KG1 (cell line): Measurements from ENCODE around the gene PFDN4.

Experiments
- DNase-seq: peaks from one replicate; lab custom pipeline; 2025; lab: John Stamatoyannopoulos, UW

The PFDN4 gene, protein sequence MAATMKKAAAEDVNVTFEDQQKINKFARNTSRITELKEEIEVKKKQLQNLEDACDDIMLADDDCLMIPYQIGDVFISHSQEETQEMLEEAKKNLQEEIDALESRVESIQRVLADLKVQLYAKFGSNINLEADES

DNA sequence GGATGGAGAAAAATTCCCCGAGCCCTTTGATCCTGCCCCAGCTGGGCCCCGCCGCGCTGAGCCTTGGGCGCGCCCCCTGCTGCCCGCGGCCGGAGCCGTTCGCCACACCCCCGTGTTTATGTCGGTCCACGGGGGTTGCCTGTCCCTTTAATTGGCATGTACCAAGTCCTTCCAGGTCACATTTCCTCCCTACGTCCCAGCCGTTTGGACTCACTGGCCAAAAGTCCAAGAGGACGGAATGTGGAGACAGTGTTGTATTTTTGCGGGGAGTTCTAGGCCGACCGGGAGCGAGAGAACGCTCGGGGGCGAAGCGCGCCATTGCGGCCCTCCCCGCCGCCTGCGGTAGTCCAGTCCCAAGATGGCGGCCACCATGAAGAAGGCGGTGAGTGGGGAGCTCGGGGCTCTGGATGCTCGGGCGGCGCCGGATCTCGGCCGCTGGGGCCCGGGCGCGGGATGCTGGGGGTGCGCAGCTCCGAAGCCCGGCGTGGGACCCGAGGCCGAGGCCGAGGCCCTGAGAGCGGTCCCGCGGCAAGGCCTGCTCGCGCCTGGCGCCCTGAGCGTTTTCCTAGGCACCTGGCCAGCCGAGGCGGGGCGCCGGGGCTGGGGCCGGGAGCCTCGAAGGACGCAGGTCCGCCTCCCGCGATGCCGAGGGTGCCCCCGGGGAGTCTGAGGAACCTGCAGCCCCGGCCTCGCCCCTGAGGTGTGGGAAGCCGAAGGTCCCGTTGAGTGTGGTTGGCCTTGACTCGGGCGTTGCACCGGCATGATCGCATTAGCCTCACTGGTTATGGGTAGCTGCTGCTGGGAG lies at the start of gene PFDN4:
TSS of gene PFDN4 (plus strand) at position 345 of the 805 bp plus-strand sequence. CDS start at position 359, 14 bp downstream.
- peak; percentile 59 for DNase-seq

DNA sequence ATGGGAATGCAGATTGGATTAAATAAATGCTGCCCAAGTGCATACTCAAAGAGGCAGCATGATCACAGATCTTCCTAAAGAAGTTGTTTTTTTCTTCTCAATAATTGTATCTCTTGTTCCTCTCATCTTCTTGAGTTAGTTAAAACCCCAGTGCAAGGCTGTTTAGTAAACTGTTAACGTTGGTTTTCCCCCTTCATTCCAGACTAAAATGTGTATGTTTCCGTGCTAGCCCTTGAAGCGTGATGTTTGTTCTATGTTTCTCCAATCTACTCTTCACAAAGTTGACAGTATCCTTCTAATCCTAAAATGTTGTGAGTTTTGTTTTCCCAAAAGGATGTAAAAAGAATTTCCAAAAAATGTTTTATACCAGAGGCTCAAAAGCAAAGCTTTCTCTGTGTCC lies 49.7 kb upstream of the PFDN4 start:
- no peak for DNase-seq

DNA sequence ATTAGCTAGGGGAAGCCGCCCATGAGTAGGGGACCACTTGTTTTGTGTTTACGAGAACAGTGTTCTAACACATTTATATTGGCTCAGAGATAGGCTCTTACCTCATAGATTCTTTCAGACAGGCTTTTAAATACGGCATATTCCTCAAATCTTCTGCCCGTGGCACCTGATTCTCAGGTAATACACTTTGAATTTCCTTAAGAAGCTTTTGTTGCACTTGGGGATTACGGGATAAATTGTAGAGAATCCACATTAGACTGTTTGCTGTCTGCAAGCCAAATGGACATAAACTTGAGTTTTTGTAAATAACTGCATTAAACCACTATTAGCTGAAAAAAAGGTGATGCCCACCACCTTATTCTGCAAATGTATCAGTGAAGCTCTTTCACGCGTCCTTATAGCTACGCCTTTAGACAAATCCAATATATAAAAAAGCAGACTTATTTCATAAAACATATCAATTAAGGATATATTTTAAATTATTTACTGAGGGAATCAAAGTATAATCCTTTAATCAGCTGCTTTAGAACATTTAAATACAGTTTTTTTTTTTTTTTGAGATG lies 49.0 kb upstream of the PFDN4 start:
- DNase-seq = no peak

DNA sequence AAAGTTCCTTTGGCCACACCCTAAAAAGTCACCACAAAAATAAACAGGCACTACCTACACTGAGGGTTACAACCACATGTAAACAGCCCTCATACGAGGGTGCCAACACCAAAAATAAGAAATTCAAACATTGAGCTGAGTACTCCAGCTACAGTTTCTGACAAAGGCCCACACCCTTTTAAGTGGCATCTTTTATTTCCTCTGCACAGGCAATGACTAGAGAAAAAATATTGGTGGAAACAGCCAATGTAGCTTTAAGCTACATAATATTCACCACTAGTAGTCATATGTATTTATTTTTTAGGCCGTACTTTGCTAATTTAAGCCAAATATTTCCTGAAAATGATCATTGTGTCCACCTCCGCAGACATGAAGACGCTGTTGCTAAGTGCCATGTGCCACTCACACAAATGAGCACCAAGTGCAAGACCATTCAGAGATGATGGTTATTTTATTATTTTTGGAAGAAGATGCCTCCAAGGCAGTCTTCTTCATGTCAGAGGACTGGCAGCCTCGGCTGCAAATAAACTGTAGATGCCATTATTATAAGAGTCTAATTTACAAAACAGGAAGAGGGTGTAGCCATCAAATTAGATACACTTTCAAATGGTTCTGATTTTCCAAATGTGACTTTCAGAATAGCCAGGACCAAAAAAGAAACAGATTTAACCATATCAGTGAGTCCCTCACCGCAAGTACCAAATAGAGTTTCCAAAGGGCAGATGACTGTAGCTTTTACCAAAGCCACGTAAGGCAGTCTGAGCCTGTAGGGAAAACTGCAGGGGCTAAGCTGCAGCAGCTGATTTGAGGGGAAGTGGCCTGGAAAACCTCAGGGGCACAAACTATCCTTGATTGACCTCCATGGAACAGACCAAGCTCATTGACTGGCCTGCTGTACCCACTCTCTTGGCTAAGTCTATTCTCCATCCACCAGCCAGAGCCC lies 47.6 kb upstream of the PFDN4 start:
- no peak for DNase-seq

DNA sequence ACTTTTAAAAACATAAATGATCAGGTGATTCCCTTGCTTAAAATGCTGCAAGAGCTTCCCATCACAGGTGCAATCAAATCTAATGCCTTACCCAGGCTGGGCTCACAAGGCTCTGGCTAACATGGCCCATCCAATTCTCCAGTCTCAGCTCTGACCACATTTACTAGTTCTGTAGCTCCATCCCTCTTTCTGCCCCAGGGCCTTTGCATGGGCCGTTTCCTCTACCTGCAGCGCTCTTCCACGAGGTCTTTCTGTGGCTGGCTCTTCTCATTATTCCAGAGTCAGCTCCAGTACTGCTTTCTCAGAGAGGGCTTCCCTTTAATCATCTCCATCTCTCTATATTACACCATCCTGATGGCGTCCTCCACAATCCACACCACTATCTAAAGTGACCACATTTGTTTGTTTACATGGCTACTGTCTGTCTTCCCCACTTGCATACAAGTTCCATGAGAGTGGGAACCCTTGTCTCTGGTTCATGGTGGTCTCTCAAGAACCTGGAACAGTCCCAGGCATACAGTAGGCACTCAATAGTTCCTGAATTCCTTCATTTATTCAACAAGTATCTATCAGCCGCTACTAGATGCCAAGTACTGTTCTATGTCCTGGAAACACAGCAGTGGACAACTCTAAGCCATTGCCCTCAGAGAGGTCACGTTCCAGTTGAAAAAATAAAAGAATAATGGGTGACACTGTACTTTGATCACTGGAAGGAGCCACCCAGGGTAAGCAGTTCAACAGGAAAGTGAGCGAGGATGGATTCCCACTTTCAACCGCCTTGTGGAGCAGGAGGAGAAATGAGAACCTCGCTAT lies 46.7 kb upstream of the PFDN4 start:
- DNase-seq = no peak

DNA sequence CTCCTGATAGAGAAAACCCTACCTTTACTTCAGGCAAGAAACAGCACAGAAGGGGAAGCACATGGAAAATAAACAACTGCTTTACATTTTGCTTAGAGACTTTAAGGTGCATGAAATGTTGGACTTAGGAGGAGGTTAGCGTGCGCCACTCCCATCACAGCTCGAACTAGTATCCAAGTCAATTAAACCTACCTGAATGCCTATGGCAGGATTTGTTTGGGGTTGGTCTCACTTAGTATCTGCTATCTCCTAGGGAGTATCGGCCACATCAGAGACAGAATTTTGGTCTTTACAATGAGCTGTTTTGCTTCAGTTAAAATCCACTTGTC lies 46.1 kb upstream of the PFDN4 start:
- DNase-seq = no peak

DNA sequence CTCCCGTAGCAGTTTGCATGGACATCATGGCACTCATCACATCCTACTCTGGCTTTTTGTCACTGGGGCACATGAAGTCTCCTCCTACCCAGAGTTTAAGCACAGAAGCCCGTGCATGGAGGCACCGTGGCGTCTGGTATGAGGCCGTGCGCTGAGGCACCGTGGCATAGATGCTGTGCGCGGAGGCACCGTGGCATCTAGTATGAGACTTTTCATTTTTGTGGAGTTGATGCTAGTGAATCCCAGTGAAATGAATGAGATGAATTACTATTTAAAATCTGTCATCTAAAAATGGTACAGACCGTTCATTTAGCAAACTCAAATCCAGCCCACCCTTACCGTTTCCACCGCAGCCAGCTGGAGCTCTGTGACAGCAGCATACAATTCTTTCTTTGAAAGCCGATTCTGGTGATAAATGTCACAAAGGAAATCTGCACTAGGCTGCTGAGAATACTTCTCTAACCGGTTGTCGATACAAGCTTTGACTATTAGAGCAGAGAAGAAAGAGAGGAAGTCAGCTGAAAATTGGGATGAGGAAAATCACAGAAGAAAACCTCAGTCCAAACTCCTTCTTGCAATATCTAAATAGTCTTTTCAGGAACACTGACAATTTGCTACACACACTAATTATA lies 45.4 kb upstream of the PFDN4 start:
- DNase-seq = no peak

DNA sequence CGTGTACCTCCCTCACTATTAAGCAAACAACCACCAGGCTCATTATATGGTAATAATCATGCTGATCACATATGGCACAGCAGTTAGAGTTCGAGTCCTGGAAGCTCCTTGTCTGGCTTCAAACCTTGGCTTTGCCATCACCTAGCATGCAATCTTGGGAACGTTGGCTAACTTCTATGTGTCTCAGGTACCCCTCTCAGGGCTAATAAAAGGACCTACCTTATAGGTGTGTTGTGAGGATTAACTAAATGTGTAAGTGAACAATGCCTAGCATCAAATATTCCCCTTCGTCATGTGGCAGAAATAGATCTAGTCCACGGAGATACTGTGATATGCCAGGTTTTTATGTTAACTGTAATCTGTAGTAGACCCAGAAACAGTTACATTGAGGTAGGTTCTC lies 44.5 kb upstream of the PFDN4 start:
- DNase-seq = no peak

GRCh38 chr20:54165014-54165413 lies 42.9 kb upstream of the PFDN4 start:
- no peak for DNase-seq

DNA sequence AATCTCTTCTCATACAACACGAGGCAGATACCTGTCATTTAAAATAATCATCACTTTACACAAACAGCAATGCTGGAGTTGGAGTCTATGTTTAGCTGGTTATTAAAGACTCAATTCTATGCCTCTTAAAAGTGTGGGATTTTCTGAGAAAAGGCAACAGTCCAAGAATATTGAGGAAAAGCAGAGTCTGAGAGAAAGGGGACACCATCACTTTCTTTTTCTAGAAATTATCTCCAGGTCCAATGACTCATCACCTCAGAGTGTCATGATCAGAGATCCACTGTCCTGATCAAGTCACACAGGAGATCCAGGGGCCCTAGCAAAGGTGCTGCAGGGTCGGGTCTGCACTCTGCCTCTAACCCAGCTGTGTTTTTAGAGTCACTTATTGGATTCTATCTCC lies 42.1 kb upstream of the PFDN4 start:
- DNase-seq = no peak

GRCh38 chr20:54166987-54167662 lies 40.8 kb upstream of the PFDN4 start:
- DNase-seq = no peak

DNA sequence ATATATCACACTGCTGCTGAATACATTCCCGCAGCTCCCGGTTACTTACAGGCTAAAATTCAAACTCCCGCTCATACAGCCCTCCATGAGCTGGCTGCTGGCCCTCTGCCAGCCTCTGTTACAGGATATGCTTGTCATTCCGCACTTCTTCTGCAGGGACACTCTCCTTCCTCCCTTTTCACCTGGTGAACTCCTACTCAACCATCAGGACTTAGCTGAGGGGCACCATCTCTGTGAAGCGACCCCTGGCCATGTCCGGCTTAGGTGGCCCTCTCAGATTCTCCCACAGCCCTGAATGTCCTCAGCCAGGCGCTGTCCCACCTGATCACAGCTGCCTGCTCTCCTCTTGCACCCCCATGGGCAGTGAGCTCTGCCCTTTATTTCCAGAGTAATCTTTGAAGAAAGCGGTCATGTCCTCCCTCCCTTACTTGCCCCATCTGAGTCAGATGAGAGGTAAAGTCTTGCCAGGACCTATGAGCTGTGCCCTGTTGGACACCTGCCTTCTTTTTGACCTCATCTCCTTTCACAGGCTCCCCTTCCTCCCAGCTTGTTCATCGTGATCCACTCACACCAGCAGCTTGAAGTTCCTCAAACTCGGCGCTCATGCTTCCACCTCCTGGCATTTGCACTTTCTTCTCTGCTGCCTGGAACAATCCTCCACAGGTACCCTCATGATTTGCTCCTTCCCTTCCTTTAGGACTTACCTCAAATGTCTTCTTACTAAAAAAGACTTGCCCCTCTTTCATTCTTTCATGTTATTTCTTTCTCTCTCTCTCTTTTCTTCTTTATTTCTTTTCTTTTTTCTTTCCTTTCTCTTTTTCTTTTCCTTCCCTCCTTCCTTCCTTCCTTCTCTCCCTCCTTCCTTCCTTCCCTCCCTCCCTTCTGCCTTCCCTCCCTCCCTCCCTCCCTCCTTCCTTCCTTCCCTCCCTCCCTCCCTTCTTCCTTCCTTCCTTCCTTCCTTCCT lies 39.7 kb upstream of the PFDN4 start:
- no peak for DNase-seq

DNA sequence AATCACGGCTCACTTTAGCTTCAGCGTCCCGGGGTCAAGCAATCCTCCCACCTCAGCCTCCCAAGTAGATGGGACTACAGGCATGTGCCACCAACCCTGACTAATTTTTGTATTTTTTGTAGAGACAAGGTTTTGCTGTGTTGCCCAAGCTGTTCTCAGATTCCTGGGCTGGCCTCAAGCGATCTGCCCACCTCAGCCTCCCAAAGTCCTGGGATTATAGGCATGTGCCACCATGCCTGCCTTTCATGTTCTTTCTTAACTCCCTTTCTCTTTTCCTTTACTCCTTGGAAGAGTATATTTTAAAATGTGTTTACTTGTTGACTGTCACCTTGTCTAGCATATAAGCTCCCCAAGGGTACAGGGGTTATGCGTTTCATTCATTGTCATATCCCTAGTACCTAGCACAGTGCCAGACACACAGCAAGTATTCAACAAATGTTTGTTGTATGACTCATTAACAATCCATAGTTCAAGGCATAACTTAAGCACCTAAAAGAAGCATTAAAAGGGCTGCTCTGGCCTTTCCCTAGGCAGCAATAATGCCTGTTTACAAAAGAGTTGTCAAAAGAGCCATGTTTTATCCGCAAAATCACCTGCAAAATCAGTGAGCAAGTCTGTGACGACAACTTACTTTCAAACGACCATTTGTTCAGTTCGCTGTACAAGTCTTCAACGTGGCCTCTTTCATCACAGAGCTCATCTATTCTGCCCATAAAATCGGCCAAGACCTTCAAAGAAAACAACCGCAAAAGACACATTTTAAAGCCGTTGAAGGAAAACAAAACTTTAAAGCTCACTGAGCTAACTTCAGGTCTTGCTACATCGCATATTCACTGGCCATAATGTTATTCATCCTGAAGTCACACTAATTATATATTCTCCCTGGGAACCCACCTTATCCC lies 38.7 kb upstream of the PFDN4 start:
- DNase-seq = no peak

DNA sequence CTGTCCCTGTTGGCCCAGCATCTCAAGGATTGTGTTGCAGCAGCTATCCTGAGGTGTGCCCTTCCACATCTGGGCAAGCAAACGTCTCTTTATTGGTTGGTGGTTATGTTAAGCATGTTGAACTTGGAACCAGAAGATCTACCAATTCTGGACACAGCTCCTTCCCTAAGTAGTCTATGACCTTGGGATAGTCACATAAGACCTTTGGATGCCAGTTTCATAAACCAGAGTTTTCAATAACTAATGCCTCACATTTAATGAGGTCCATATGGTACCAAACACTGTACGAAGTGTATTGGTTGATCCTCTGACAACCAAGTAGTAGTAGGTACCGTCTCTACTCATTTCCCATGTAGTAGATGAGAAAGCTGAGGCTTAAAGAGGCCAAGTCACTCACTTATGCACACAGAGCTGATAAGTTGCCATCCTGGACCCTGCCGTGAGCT lies 37.8 kb upstream of the PFDN4 start:
- no peak for DNase-seq

DNA sequence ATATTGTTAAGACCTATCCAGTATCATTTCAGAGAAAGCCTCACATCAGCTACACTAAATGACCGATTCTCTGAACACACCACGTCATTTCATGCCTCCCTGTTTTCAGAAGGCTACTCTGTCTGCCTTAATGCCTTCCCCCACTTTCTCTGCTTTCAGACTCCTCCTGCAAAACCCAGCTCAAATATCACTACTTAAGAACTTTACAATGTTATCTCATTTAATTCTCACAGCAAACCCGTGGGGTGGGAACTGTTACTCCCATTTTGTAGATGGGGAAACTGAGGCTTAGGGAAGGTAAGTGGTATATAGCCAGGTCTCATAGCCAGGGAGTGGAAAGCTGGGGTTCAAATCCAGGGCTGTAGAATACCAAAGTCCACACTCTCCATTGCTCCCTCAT lies 36.9 kb upstream of the PFDN4 start:
- no peak for DNase-seq

DNA sequence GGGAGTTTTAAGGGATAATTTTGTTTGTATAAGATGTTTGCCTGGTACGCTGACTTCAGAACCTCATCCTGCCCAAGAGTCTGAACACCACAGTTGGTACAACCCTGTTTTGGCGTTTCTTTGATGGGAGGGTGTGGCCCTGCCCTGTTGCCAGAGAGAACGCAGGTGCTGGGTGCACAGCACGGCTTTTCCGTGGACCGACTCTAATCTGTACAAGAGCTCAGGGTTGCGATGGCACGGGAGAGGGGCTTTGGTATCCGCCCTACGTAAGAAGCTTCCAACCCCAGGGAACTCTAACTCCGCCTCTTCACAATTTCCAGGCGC lies 35.4 kb upstream of the PFDN4 start:
- DNase-seq = no peak

GRCh38 chr20:54172856-54173652 lies 34.8 kb upstream of the PFDN4 start:
- no peak for DNase-seq
